GM12801 (cell line): ENCODE measurements around the gene IFT74.

Experiments used
- CTCF ChIP-seq: IDR thresholded peaks from one replicate; pipeline ENCODE4 v1.5.1; 2011; ENCODE audit warnings: control low read depth; ENCODE audit not compliant: insufficient read length; ENCODE audit errors: extremely low read depth

IFT74 gene

GRCh38 chr9:27054125-27054524 is 97.9 kb downstream of the IFT74 start:
- no peak for TF ChIP-seq CTCF

- no peak for TF ChIP-seq CTCF
Observed at GRCh38 chr9:27054841-27055240, 98.6 kb downstream of the IFT74 start.

DNA sequence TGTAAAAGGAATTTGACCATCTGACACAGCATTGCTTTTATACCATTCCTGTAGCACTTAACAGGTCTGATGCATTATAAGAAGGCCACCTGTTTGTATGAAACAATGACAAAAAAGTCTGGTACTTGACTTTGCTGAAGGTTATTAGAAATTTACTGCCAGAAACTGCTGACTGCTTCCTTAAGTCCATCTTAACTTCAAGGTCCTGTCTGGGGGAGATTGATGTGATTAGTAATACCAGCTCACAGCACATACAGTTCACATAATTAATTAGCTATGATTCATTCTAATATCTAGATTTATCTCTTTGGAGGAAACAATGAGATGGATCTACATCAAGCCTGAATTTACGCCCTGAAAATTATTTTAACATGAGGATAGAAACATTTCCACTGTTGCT is 103.2 kb downstream of the IFT74 start:
- TF ChIP-seq CTCF = no peak

DNA sequence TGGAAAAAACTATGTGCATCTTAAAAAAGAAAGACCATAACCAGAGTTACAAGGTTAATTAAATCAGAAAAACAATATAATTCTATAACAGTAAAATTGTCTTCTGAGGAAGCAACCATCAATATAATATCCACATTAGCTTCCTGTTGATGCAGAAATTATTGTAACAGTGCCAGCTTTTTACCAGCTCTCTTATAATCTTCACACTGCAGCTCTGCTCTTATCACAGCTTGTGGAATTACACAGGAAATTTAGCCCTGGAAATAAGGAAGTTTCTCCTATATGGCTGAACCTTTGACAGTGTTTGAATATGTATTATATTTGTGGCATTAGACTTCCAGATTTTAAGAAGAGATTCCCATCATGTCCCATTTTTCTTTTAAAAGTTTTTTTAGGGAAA is 103.7 kb downstream of the IFT74 start:
- TF ChIP-seq CTCF = no peak

- no peak for TF ChIP-seq CTCF
Observed at GRCh38 chr9:27065288-27065687, 109.1 kb downstream of the IFT74 start.

GRCh38 chr9:27073841-27074728 is 117.9 kb downstream of the IFT74 start:
- TF ChIP-seq CTCF = no peak

DNA sequence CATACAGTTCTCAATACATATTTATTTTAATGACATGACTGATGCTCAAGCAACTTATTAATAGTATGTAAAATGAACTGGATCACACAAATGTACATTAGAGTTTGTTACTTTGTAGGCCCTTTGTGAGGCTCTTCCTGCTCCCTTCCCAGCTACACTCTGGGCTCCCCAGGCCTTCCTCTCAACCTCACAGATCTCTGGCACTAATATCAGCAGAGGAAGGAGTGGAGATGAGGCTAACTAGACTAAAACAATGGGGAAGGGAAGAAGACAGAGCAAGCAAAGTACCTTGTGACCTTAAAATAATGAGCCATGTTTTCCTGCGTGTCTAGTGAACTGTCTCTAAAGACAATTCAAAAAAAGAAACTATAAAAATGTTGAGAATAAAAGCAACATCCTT is 122.5 kb downstream of the IFT74 start:
- no peak for TF ChIP-seq CTCF
